ENCODE data around the gene EDIL3. TPM values are rescaled to one million over a fixed set of nuclear protein-coding genes. Genes with fewer than 3 reads are reported as not detected.

EDIL3 gene
- total RNA-seq, 1 donor from 2014 or later, result 86.1 TPM

DNA sequence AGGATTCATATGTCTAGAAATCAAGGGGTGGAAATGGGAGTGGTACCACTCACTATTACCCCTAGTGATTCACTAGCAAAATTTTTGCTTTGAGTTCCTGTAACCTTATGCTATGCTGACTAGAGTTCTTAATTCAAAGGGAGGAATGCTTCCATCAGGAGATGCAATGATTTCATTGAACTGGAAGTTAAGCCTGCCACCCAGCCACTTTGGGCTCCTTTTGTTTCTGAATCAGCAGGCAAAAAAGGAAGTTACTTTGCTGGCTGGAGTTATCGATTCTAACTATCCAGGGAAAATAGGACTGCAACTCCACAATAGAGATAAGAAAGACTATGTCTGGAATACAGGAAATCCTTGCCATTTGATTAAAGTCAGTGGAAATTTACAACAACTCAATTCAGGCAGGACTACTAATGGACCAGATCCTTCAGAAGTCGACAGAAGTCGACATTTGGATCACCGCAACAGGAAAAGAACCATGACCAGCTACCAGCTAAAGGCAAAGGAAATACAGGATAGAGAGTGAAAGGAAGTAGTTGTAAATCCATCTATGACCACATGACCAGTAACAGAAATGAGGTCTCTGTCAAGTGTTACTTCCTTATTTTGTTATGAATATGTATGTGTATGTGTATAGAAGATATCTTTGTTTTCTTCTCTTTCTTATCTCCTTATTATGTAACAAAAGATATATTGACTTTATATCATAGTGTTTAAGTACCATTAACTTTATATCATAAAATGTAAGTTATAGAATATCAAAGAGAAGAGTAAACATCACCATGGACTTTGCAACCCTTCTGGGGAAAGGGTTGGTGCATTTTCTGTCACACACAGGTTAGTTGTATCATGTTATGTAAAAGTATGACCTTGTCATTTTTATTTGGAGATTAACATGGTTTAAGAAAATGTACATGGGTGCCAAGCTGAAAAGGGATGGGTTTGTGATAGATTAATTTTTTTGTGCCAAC lies 465.3 kb downstream of the EDIL3 start:
- DNase-seq (ENCODE audit: low read depth), result no peak

DNA sequence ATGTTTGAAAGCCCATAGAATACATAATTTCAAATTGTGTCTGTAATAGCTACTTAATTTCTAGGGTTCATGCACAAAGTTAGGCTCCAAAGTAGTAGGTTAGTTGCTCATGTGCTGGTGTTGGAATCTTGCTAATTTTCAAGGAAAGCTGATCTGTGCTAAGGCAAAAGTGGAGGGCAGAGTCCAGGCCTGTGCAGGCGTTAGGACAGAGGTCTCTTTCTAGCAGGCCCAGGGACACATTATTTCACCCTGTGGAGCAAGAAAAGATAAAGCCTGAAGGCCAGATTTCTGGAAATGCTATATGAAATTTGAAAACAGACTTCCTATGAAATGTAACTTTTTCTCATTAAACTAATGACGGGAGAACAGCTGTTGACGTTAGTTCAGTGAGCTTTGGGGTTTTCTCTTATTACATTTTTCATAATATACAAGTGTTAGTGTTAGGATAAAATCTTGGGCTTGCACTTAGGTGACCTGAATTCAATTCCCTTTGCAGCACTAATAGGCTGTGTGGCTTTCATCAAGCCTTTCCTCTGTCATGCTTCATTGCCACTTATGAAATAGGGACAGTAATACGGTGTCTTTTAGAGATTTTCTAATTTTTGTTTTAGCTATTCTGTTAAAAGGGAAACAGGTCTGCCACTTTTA lies 467.3 kb downstream of the EDIL3 start:
- no peak for DNase-seq (ENCODE audit: low read depth)

DNA sequence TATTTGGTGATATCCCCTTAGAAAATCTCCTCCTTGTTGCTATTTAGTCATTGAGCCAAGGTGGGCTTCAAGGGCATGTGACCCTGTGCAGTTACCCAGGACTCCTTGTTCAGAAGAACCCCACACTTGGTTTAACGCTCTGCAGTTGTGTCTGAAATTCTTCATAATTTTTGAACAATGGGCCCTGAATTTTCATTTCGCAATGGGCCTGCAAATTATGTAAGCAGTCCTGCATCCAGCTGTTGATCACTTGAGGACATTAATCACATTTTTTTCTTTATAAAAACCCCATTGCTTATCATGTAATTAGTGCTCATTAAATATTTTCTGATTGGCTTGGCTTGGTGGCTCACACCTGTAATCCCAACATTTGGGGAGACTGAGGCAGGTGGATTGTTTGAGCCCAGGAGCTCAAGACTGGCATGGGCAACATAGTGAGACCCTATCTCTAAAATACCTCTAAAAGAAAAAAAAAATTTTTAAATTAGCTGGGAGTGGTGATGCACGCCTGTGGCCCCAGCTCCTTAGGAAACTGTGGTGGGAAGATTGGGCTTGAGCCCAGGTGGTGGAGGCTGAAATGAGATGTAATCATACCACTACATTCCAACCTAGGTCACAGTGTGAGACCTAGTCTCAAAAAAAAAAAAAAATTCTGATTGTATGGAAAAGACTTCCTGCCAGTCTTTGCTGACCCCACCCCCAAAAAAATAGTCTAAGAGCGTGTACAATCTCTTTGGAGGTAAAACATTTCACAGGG lies 469.8 kb downstream of the EDIL3 start:
- DNase-seq (ENCODE audit: low read depth), result no peak

DNA sequence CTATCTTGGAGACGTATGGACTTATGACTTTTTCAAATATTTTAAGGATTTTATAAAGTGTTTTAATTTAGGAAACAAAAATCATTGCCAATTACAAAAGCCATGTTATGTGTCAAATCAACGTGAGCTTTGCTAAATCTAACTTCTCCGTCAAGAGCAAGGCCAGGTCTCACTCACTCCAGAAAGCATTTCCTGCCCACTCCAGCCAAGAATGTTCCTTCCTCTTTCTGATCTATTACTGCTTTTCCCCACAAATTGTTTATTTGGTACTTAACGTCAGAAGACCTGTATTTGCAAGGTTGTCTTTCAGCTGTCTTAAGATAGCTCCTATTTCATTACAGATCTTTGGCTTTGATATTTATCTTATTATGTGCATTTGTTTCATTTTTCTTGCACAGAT lies 470.5 kb downstream of the EDIL3 start:
- no peak for DNase-seq (ENCODE audit: low read depth)

DNA sequence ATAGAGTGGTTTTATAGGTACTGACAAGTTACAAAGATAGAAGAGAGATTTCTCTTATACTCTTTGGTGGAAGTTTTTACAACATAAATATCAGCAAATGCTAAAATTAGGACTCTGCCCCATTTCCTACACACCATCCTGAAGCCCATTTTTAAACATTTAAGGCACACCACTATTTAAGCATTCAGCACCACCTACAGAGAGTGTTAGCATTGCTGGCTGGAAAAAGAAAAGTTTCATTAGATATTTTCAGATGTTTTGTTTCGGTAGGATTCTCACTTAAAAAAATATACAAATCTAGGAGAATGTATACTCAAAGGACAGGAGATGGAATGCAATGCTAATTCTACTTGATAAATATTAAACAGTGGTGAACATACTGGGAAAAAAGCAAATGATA lies 471.1 kb downstream of the EDIL3 start:
- DNase-seq (ENCODE audit: low read depth), result no peak

DNA sequence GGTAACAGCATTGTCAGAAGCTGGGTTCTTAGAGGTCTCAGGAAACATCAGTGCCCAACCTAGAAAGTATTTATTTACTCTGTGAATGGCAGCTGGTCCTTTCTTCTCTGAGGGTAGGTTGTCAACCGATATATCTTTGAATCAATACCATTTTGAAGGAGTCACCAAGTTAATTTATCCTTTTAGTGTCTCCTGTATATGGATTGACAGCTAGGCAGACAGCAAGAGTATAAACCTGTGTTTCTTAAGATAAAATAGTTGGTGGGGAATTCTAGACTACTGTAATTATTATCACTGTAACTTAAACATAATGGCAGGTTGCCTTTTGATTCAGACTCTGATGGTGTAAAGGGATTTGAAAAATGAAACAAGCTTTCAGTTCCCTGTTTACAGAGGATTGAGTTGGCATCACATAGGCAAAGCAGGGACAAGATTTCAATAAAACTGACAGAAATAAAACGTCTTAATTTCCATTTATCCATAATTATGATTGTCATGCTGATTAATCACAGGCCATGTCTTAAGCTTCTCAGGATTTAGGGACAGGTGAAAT lies 473.2 kb downstream of the EDIL3 start:
- no peak for DNase-seq (ENCODE audit: low read depth)

DNA sequence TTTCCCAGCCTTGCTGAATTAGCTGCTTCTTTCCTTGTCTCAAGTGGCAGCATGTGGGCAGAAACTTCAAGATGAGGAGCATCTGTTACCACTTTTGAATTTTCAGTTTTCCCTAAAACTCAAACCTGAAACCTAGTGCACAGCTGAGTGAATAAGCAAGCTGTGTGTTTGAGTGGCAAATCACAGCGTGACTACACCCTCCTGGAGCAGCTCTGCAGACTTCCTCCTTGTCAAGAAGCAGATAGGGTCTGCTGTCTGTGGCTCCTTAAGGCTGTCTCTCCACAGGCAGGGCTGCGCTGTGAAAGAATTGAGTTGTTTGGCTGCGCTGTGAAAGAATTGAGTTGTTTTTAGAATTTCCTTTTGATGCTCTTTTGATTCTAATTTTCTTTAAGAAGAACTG lies 484.4 kb downstream of the EDIL3 start:
- DNase-seq (ENCODE audit: low read depth), result no peak

DNA sequence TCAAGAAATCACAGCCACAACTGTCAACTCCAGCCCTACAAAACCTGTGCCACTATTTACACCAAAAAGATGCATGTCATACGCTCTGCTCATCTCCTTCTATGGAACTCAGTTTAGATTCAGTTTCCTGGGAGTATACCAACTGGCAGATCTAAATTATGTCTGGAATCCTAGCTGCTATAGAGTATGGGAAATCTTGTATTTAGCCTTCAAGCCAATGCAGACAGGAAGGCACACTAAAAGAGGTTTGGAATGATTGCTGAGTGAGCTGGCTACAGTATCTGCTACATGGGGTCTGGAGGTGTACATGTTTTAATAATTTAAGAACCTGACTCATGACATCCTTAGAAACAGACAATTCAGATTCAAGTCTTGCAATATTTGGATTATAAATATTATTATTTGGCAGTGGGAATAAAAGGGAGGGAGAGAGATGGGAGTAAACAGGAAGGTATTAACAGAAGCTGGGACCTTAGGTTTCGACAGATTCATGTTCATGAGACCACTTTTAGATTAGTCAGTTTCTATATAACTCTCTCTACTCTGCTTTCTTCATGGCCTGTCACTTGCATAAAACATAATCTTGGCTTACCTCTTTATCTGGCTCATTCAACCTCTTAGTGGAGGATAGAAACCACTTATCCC lies 485.2 kb downstream of the EDIL3 start:
- DNase-seq (ENCODE audit: low read depth), result no peak

DNA sequence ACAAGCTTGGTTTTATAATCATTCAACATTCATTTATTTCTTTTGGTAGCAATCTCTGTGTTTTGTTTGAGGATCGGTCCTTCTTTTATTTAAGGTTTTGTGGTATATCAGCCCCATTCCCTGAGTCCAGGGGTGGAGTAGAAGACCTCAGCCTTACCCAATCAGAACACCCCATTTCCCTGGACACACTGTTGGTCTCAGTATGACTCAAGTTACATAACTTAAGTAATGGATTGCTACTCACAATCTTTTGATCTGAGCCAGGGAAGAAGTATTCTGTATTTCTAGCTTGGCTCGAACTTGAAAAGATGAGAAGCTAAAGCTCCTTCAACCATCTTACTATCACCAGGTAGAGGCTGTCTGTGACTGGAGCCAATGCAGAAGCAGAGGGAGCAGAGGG lies 488.8 kb downstream of the EDIL3 start:
- DNase-seq (ENCODE audit: low read depth), result peak; percentile 15

DNA sequence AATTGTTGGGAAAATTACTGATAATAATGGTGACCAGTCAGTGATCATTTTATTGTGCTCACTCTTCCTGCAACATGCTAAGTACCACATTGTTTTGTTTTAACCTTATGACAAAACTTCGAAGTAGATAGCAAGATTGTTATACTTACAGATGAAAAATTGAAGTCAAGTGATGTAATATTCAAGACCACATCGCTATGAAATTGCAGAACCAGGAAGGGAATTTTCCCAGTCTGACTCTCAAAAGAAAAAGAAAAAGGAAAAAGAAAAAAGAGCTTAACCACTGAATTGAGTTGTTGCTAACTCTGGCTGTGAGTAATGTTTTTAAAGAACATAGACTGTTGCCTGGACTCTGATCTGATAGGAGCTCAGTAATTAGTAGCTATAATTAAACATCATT lies 493.4 kb downstream of the EDIL3 start:
- DNase-seq (ENCODE audit: low read depth), result no peak
